ENCODE data around the gene FRRS1. TPM values are rescaled to one million over a fixed set of nuclear protein-coding genes. Genes with fewer than 3 reads are reported as not detected.

Gene FRRS1
- total and polyA plus RNA-seq, 12 donors, result 0.88 to 8.2 (median 4.7) TPM

DNA sequence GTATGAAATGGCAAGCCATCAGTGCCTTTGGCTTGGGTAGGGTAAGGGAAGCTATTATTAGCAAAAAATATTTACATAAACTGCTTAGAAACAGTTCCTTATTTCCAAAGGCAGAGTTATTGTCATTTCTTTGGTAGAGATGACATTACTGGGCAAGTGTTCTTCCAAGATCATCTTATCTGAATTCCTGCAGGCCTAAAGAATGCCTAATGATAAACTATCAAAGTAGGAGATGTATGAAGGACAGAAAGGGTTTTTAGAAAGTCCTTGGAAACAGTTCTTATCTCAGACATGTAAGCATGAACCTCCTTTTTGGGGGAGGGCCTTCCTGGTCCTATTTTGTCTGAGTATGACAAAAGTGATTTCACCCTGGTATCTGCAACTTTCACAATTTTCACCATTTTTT is 5.1 kb upstream of the FRRS1 start:
- Histone ChIP-seq H3K9me3 (no peaks in the 10 kb centered on the region), H3K27me3 (no peaks in the 10 kb centered on the region), H3K27ac (peak overlapping the region in 2 of 10 donors; percentile 6 to 27), H3K36me3 (no peaks in the 10 kb centered on the region), H3K4me3 (no peak overlapping the region), H3K4me1 (peaks cover 0 to 39% (median 12%) of the 10 kb centered on the region in 9 donors)
- no peak for ATAC-seq
- TF ChIP-seq, protein P1, sequence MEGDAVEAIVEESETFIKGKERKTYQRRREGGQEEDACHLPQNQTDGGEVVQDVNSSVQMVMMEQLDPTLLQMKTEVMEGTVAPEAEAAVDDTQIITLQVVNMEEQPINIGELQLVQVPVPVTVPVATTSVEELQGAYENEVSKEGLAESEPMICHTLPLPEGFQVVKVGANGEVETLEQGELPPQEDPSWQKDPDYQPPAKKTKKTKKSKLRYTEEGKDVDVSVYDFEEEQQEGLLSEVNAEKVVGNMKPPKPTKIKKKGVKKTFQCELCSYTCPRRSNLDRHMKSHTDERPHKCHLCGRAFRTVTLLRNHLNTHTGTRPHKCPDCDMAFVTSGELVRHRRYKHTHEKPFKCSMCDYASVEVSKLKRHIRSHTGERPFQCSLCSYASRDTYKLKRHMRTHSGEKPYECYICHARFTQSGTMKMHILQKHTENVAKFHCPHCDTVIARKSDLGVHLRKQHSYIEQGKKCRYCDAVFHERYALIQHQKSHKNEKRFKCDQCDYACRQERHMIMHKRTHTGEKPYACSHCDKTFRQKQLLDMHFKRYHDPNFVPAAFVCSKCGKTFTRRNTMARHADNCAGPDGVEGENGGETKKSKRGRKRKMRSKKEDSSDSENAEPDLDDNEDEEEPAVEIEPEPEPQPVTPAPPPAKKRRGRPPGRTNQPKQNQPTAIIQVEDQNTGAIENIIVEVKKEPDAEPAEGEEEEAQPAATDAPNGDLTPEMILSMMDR (IDR thresholded peaks at IDR 0.05), result no peak
- intact Hi-C loops (cut with DNase I), result no loop called here
- DNase-seq, result no peak

DNA sequence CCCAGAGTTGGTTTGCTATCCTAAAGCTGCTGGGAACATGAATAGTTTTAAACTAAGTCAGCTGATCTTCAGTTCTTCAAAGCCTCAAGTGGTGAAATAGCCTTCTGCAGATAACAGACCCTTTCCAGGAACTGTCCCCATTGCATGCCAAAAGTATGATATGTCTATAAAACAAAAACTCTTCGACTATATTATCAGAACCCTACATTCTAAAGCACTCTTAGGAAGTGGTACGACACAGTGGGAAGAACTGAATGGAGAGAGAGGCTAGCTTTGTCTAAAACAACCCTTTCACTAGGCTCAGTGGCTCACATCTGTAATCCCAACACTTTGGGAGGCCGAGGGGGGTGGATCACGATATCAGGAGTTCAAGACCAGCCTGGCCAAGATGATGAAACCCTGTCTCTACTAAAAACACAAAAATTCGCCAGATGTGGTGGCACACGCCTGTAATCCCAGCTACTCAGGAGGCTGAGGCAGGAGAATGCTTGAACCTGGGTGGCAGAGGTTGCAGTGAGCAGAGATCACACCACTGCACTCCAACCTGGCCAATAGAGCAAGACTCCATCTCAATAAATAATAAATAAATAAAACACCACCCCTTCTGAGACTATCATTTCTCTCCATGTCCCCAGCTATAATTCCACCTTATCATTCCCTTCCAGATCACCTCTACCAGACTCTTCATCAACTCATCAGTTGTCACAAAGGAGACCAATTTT is 2.2 kb upstream of the FRRS1 start:
- H3K9me3 ChIP-seq, result no peaks in the 10 kb centered on the region
- WGBS, 2 donors, result 50 to 57% methylated on average over 6 of the region's 6 CpGs
- ATAC-seq (peak in 1 of 8 donors; percentile 5), DNase-seq (no peak)
- TF ChIP-seq, protein P1 (IDR thresholded peaks at IDR 0.05), result no peak
- H3K4me3 ChIP-seq, result peak overlapping the region in 1 of 10 donors; percentile 11
- intact Hi-C loops (cut with DNase I), result no loop called here
- peak overlapping the region in 5 of 10 donors; percentile 12 to 71 (median 37) for H3K27ac ChIP-seq
- H3K27me3 ChIP-seq, result no peaks in the 10 kb centered on the region
- peaks cover 0 to 41% (median 12%) of the 10 kb centered on the region in 9 donors for H3K4me1 ChIP-seq
- no peaks in the 10 kb centered on the region for H3K36me3 ChIP-seq

DNA sequence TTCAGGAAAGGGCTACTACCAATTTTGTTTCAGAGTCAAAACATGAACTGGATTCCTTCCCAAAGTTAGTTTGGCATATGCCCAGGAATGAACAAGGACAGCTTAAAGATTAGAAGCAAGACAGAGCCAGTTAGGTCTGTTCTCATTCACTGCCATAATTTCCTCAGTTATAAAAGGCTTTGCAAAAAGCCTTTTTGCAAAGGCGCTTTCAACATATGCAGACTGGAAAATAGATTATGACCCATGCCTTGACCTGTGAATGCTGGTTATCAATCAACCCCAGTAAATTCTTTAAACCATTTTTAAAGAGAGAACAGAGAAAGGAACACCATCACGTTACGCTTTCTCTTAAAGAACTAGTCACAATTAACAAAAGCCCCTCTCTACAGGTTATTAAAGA is 1.7 kb upstream of the FRRS1 start:
- H3K36me3 ChIP-seq, result no peaks in the 10 kb centered on the region
- ATAC-seq, result no peak
- H3K4me1 ChIP-seq, result peaks cover 0 to 41% (median 12%) of the 10 kb centered on the region in 9 donors
- no peaks in the 10 kb centered on the region for H3K9me3 ChIP-seq
- peak overlapping the region in 1 of 10 donors; percentile 11 for H3K4me3 ChIP-seq
- peak in 1 of 2 donors; percentile 17 for DNase-seq
- peak overlapping the region in 5 of 10 donors; percentile 12 to 71 (median 37) for H3K27ac ChIP-seq
- no peaks in the 10 kb centered on the region for H3K27me3 ChIP-seq
- intact Hi-C loops (cut with DNase I), result no loop called here
- WGBS, 2 donors, result 47 to 60% methylated on average over 3 of the region's 3 CpGs
- TF ChIP-seq, protein P1 (IDR thresholded peaks at IDR 0.05), result no peak

DNA sequence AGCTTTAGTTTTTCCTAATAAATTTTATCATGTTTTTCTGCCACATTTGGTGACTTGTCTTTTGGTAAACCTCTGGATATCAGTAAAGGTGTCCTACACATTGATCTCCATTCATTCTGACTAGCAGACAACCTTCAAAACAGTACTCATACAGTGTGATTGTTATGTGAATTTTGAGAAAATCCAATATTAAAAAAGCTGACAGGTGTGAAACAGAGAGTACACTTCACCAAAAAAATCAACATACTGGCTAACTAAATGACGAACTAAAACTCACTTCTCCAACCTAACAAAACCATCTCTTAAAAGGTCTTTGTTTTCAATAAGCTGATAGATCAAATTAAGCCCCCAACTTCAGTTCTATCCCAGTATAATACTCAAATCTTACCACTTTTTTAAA is 1.5 kb downstream of the FRRS1 start:
- H3K27me3 ChIP-seq, result no peaks in the 10 kb centered on the region
- no peaks in the 10 kb centered on the region for H3K9me3 ChIP-seq
- TF ChIP-seq, protein P1 (IDR thresholded peaks at IDR 0.05), result no peak
- H3K27ac ChIP-seq, result peak overlapping the region in 1 of 10 donors; percentile 71
- no peaks in the 10 kb centered on the region for H3K36me3 ChIP-seq
- DNase-seq (no peak), ATAC-seq (no peak)
- peak overlapping the region in 3 of 10 donors; percentile 56 to 62 (median 56) for H3K4me3 ChIP-seq
- peaks cover 0 to 33% (median 9%) of the 10 kb centered on the region in 9 donors for H3K4me1 ChIP-seq
- intact Hi-C loops (cut with DNase I), result no loop called here
- WGBS, 2 donors, result 94 to 97% methylated on average over 1 of the region's 1 CpG

All from heart right ventricle (tissue), 16 donors.